Endometrial microvascular endothelial cells (primary cell): ENCODE measurements around the gene VAV1. TPM values are rescaled to one million over a fixed set of nuclear protein-coding genes. Genes with fewer than 3 reads are reported as not detected.

Experiments
- in situ Hi-C: cut with HindIII; loops from 2 replicates; pipeline ENCODE4 v1.10.0; 2017; ENCODE audit warnings: low sequenced_read_pairs, low pct_unique_long_range_greater_than_20kb; ENCODE audit errors: inconsistent ontology term
- total RNA-seq: library from RNA; depleted of rRNA; stranded (reverse); fragments of >200 nt; gene quantifications from one replicate; pipeline ENCODE4 v1.2.3, GENCODE V29; 2015; ENCODE audit errors: inconsistent ontology term

Gene VAV1
- total RNA-seq, 1 donor from 2014 or later: not detected

DNA sequence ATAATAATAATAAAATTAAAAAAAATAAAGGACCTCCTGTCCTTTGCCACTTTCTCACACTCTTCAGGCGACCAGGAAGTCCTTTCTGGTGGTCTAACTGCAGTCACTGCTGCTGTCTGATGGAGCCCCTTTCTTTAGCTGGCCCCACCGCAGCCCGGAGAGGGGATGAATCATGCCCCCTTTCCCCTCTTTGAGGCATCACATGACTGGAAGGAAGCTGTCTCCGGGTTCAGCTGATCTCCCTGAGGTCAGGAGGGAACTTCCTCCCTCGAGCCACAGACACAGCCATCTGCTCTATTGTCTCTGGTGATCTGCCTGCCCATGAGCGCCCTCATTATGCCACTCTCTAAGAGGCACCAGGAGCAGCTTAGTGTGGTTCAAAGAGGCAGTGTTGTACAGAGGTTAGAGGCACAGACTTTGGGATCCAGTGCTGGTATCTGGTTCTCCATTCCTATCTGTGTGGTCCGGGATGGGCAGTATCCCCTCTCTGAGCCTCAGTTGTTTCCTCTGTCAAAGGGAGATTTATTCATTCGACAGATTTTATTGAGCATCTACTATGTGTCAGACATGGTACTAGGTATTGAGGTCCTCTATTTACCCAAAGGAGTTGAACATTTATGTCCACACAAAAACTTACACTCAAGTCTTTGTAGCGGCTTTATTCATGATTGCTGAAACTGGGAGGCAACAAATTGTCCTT lies 30.0 kb downstream of the VAV1 start:
- in situ Hi-C loops: no loop called here

DNA sequence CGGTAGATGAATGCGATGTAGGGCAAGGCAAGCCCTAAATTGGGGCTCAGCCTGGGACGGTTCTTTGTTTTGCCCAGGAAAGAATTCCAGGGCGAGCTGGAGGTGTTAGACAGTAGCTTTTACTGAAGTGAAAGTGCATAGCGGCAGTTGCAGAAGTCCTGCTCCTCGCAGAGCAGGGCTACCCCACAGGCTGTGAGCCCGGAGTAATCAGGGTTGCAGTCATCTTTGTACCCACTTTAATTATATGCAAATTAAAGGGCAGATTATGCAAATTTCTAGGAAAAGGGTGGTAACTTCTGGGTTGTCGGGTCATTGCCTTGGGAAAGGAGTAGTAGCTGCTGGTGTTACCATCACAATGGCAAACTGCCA lies 30.5 kb downstream of the VAV1 start:
- in situ Hi-C loops: no loop called here

- in situ Hi-C loops: no loop called here
Observed at GRCh38 chr19:6806488-6806887, 34.0 kb downstream of the VAV1 start.

GRCh38 chr19:6807291-6807690 lies 34.8 kb downstream of the VAV1 start:
- in situ Hi-C loops: no loop called here

- in situ Hi-C loops: no loop called here
Observed at GRCh38 chr19:6808494-6808893, 36.0 kb downstream of the VAV1 start.

DNA sequence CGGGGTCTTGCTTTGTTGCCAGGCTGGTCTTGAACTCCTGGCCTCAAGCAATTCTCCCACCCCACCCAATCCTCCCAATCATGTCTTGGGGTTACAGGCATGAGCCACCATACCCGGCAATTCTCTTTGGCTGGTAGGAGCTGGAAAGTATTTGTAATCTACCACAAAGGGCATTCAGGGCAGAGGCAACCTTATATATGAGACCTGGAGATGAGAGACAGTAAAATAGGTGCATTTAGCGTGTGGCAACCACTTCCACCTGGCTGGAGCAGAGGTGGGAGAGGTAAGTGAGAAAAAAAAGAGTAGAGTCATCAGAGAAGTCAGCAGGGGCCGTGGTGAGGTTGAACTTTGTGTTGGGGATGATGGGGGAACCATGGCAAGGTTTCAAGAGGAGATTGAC lies 36.8 kb downstream of the VAV1 start:
- in situ Hi-C loops: no loop called here

- in situ Hi-C loops: no loop called here
Observed at GRCh38 chr19:6811378-6811777, 38.9 kb downstream of the VAV1 start.

DNA sequence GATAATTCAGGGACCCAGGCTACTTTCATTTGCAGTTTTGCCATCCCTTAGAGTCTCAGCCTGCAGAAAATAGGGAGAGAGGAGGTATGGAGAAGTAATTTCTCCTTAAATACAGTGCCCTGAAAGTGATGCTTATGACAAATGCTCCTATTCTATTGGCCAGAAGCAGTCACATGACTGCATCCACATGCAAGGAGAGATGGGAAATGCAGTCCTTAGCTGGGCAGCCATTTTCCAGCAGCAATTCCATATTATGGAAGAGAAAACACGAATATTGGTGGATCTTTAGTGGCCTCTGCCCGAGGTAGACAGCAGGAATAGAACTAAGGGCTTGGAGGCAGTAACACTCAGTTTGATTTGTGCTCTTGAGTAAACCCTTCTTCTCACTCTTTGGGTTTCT lies 39.4 kb downstream of the VAV1 start:
- in situ Hi-C loops: no loop called here

- in situ Hi-C loops: no loop called here
Observed at GRCh38 chr19:6812612-6813011, 40.1 kb downstream of the VAV1 start.

DNA sequence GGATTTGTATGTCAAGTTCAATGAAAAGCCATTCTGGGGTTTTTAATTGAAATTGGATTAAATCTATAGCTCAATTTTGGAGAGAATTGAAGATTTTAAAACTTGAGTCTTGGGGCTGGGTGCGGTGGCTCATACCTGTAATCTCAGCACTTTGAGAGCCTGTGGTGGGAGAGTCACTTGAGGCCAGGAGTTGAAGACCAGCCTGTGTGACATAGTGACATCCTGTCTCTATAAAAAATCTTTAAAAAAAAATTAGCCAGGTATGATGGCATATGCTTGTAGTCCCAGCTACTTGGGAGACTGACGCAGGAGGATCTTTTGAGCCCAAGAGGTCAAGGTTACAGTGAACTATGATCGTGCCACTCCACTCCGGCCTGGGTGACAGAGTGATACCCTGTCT lies 41.2 kb downstream of the VAV1 start:
- in situ Hi-C loops: no loop called here

GRCh38 chr19:6817179-6817578 lies 44.7 kb downstream of the VAV1 start:
- in situ Hi-C loops: no loop called here

- in situ Hi-C loops: no loop called here
Observed at GRCh38 chr19:6818246-6818645, 45.7 kb downstream of the VAV1 start.

- in situ Hi-C loops: no loop called here
Observed at GRCh38 chr19:6819323-6819722, 46.8 kb downstream of the VAV1 start.

- in situ Hi-C loops: no loop called here
Observed at GRCh38 chr19:6820237-6820636, 47.7 kb downstream of the VAV1 start.

- in situ Hi-C loops: no loop called here
Observed at GRCh38 chr19:6821639-6822310, 49.3 kb downstream of the VAV1 start.

GRCh38 chr19:6822311-6822670 lies 49.8 kb downstream of the VAV1 start:
- in situ Hi-C loops: no loop called here

DNA sequence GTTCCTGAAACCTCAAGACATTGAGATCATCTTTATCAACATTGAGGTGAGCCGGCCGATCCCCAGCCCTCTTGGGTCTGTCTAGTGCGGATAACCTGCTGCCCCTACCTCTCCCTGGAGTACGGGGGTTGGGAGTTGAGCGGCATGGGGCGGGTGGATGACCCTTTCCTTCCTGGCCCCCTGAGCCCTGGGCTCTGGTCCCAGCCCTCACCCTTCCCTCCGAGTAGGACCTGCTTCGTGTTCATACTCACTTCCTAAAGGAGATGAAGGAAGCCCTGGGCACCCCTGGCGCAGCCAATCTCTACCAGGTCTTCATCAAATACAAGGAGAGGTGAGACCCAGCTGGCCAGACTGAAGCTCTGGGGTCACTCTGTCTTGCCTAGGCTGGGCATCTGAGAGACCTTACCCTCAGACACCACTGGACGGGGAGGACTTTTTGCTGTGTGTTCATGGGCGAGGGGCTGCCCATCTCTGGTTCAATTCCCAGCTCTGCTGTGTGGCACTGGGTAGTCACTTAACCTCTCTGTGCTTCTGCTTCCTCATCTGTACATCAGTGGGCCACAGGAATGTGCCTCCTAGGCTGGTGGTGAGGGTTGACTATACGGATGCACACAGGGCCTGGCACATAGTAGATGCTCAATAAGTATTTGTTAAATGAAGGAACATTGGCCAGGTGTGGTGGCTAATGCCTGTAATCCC lies 52.7 kb downstream of the VAV1 start:
- in situ Hi-C loops: no loop called here

DNA sequence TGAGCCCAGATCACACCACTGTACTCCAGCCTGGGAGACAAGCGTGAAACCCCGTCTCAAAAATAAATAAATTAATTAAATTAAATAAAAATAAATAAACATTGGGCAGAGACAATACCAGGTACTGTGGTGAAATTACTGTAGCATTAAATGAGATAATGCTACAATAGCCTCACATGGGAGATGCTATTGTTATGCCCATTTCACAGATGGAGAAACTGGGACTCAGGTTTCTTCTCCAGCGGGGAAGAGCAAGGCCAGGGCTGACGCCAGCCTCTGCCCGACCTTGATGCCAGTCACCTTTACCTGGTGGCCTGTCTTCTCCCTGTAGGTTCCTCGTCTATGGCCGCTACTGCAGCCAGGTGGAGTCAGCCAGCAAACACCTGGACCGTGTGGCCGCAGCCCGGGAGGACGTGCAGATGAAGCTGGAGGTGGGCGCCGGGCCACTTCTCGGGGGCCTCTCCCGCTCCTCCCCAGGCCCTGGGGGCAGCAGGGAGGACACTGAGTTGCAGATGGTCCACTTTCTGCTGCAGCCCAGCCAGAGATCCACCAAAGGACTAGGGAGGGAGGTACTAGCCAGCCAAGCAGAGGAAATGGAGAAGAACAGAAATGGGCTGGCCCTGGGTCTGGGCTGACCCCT lies 53.9 kb downstream of the VAV1 start:
- in situ Hi-C loops: no loop called here

DNA sequence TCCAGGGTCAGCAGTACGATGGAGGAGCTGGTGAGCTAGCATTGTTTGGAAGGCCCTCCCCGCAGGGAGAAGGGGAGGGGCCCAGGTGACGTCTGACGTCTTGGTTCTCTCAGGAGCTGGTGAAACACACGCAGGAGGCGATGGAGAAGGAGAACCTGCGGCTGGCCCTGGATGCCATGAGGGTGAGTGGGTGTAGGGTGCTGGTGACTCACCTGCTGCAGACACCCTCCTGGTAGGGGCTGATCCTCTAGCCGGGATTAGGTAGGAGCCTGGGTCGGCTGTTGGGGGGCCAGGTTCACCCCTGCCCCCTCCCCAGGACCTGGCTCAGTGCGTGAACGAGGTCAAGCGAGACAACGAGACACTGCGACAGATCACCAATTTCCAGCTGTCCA lies 55.8 kb downstream of the VAV1 start:
- in situ Hi-C loops: no loop called here
